ENCODE measurements around the gene HMGB3.

HMGB3 gene

DNA sequence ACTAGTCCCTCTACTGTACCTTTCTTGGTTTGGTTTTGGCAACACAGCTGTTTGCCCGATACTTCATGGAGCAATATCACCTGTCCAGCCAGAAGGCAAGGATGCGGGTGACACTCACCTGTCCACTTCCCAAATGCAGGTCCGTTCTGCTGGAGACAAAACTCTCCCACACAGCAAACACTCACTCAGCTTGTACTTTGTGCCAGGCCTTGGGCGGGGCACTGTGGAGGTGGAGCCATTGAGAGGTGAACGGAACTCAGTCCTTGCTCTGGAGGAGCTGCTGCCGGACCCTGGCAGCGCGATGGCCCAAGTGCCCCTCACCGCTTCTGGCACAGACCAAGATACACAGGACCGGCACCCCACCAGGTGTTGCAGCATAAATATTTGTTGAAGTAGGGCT, 15.3 kb upstream of the HMGB3 start:
- H3K9me3 Mint-ChIP-seq: peaks cover 24% of the 10 kb centered on the region
- no peaks in the 10 kb centered on the region for H3K4me1 Mint-ChIP-seq
- TF ChIP-seq, protein P1, sequence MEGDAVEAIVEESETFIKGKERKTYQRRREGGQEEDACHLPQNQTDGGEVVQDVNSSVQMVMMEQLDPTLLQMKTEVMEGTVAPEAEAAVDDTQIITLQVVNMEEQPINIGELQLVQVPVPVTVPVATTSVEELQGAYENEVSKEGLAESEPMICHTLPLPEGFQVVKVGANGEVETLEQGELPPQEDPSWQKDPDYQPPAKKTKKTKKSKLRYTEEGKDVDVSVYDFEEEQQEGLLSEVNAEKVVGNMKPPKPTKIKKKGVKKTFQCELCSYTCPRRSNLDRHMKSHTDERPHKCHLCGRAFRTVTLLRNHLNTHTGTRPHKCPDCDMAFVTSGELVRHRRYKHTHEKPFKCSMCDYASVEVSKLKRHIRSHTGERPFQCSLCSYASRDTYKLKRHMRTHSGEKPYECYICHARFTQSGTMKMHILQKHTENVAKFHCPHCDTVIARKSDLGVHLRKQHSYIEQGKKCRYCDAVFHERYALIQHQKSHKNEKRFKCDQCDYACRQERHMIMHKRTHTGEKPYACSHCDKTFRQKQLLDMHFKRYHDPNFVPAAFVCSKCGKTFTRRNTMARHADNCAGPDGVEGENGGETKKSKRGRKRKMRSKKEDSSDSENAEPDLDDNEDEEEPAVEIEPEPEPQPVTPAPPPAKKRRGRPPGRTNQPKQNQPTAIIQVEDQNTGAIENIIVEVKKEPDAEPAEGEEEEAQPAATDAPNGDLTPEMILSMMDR (IDR thresholded peaks at IDR 0.05; ENCODE audit: unreplicated experiment in 3 of 3): no peak
- no peak overlapping the region for H3K4me3 Mint-ChIP-seq
- H3K36me3 Mint-ChIP-seq (ENCODE audit: low read depth): no peaks in the 10 kb centered on the region
- H3K27ac Mint-ChIP-seq: no peak overlapping the region
- H3K27me3 Mint-ChIP-seq (ENCODE audit: low read depth): peaks cover 8% of the 10 kb centered on the region

DNA sequence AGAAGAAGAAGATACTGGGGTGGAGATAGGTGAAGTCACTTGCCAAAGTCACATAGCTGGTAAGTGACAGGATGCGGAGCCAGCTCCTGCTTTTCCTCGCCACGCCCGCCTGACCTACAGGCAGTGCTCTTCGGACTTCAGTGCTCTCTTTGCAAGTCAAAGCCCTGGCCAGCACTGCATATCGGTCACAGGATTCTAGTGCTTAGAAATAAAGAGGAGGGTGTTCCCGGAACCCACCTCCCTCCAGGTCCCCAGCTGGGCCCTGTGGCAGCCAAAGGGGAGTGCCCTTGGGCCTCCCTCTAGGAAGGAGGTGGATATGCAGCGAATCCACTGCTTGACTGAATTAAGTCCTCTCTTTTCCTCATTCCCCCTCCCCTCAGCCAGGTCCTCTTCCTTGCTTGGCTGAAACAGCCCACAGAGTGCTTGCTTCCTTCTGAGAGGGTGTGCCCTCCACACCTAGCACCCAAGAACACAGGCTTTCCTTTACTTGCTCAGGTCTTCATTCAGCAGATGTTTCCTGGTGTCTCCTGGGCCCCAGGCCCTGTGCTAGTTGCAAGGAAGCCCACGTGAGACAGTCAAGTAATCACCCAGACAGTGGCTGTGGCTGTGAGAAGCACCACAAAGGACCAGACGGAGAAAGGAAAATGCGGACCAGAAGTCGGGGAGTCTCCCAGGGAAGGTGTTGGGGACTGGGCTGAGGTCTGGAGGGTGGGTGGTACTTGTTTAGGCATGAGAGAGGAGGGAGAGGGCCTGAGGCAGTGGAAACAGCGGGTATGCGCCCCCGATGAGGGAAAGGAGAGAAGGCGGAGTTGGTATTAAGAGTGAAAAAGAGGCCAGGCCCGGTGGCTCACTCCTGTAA, 14.0 kb upstream of the HMGB3 start:
- TF ChIP-seq, protein P1 (IDR thresholded peaks at IDR 0.05; ENCODE audit: unreplicated experiment in 3 of 3): no peak
- H3K4me3 Mint-ChIP-seq: no peak overlapping the region
- H3K9me3 Mint-ChIP-seq: peaks cover 21% of the 10 kb centered on the region
- no peak overlapping the region for H3K27ac Mint-ChIP-seq
- no peaks in the 10 kb centered on the region for H3K36me3 Mint-ChIP-seq (ENCODE audit: low read depth)
- H3K27me3 Mint-ChIP-seq (ENCODE audit: low read depth): peaks cover 8% of the 10 kb centered on the region
- no peaks in the 10 kb centered on the region for H3K4me1 Mint-ChIP-seq

DNA sequence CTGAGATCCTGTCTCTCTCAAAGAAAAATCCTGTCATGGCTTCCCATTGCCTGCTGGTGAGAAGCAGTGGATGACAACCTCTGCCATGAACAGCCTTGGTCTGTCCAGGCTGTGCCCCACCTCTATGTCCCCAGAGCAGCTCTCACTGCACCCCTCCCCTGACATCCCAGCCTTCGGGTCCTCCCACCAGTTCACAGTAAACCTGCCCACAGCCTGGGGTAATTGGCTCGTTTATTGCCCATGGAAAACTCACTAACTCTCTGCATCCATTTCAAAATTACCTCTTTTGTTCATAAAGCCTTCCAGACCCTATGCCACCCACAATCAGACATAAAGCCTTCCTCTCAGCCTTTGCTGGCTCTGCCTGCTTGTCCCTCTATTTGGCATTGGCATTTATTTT, 10.7 kb upstream of the HMGB3 start:
- no peaks in the 10 kb centered on the region for H3K4me1 Mint-ChIP-seq
- no peak overlapping the region for H3K27ac Mint-ChIP-seq
- H3K36me3 Mint-ChIP-seq (ENCODE audit: low read depth): no peaks in the 10 kb centered on the region
- H3K9me3 Mint-ChIP-seq: peaks cover 13% of the 10 kb centered on the region
- H3K27me3 Mint-ChIP-seq (ENCODE audit: low read depth): no peaks in the 10 kb centered on the region
- H3K4me3 Mint-ChIP-seq: no peak overlapping the region
- TF ChIP-seq, protein P1 (IDR thresholded peaks at IDR 0.05; ENCODE audit: unreplicated experiment in 3 of 3): no peak

DNA sequence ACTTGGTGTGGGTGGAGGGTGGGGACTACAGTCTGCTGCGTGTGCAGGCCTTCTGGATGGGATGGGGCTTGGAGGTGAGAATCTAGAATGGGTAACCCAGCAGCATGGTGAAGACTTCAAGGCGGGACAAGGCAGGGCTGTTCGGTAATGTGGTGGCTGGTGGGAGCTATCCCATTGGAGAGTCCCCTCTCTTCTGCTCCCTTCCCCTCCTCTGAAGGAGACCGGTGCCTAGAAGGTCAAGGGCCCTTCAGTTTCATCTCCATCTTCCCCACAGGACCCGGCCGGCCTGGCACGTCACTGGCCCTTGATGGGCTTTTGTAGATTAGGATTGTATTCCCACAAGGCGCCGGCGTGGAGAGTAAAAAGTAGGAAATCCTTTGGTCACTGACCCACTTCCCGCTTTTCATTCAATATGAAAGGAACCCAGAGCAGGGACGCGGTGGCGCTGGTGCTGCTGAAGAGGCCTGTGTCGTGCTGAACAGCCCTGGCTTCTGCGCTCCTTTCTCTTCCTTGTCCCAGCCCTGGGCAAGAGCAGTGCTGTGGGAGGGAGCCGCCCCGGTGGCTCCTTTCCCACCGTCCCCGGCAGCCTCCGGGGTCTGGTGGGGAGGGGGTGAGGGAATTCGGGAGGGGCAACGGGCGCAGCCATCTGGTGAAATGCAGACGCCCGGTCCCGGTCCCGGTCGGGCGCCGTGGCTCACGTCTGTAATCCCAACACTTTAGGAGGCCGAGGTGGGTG, 7.3 kb upstream of the HMGB3 start:
- H3K4me1 Mint-ChIP-seq: no peaks in the 10 kb centered on the region
- H3K36me3 Mint-ChIP-seq (ENCODE audit: low read depth): no peaks in the 10 kb centered on the region
- no peak overlapping the region for H3K4me3 Mint-ChIP-seq
- peaks cover 11% of the 10 kb centered on the region for H3K9me3 Mint-ChIP-seq
- TF ChIP-seq, protein P1 (IDR thresholded peaks at IDR 0.05; ENCODE audit: unreplicated experiment in 3 of 3): no peak
- no peak overlapping the region for H3K27ac Mint-ChIP-seq
- H3K27me3 Mint-ChIP-seq (ENCODE audit: low read depth): peaks cover 1% of the 10 kb centered on the region

DNA sequence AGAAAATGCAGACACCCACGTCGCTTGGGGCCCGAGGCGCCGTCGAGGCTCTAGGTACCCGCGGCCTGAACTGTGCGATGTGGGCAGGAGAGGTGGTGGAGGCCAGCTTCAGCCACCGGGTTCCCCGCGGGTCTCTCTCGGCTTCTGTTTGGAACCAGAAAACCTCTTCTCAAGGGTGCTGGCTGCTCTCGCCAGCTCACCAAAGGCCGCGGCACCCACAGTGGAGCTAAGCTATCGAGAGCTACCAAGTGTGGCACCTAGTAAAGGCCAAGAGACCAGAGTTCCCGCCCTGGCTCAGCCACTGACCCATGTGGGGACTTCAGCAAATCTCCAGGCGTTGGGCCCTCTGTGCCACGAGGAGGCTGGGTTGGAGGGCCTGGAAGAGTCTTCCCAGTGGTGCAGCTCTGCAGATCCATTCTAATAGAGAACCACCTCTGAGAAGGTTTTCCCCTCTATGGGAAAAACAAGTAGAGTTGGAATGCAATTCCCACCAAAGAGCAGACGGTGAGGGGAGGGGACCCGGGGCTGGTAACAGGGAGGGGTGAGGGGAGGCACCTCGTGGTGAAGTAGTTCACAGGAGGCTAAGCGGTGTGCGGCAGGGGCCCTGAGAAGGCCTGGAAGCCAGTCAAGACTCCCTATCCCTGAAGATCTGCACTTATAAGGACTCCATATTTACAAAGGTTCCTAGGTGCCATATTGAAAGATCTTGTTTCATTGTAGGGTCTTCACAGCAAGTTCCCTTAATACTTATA, 5.5 kb upstream of the HMGB3 start:
- TF ChIP-seq, protein P1 (IDR thresholded peaks at IDR 0.05; ENCODE audit: unreplicated experiment in 3 of 3): no peak
- H3K36me3 Mint-ChIP-seq (ENCODE audit: low read depth): no peaks in the 10 kb centered on the region
- H3K4me1 Mint-ChIP-seq: no peaks in the 10 kb centered on the region
- H3K4me3 Mint-ChIP-seq: no peak overlapping the region
- H3K9me3 Mint-ChIP-seq: peaks cover 14% of the 10 kb centered on the region
- H3K27ac Mint-ChIP-seq: no peak overlapping the region
- H3K27me3 Mint-ChIP-seq (ENCODE audit: low read depth): peaks cover 4% of the 10 kb centered on the region
